RWPE1 (cell line): Measurements from ENCODE around the gene PLEKHJ1.

Experiments
- CTCF ChIA-PET: fragments of 350-600 bp; sonication (Branson Sonifier 250); formaldehyde crosslinking; extraction: SDS; loops from one replicate; lab custom pipeline; 2021; lab: Yijun Ruan, JAX
- POLR2A ChIA-PET: fragments of 400-600 bp; formaldehyde crosslinking; extraction: SDS; loops from one replicate; lab custom pipeline; 2020; ENCODE audit warnings: antibody characterized with exemption; ENCODE audit not compliant: low non-redundant PET; lab: Yijun Ruan, JAX
- DNase-seq: peaks from one replicate; pipeline ENCODE4 v3.0.0; 2012; ENCODE audit warnings: low spot score
- H3K27ac ChIP-seq: fragments of 450-650 bp; 2 replicates; pipeline ENCODE4 v1.5.1; 2017
- CTCF ChIP-seq: fragments of 450-650 bp; conservative IDR thresholded peaks from 2 replicates; pipeline ENCODE4 v1.5.1; 2017; ENCODE audit warnings: low read depth, mild to moderate bottlenecking

PLEKHJ1 gene

GRCh38 chr19:2186071-2186846, 49.9 kb downstream of the PLEKHJ1 start:
- CTCF ChIA-PET = interaction anchor here (0.6 to 0.7 kb wide), 2 partner anchors 28 to 1169 kb away, joined by 3 to 4 read pairs; no protein-coding TSS in a partner anchor
- POLR2A ChIA-PET = no interaction called here
- TF ChIP-seq CTCF = no peak

GRCh38 chr19:2185734-2186070, 50.4 kb downstream of the PLEKHJ1 start:
- CTCF ChIA-PET = interaction anchor here (0.6 kb wide), 1 partner anchor 27 kb away, joined by 3 read pairs; no protein-coding TSS in a partner anchor
- TF ChIP-seq CTCF = no peak
- peak overlapping the region; percentile 9; the same call in 1 of the 2 replicates for H3K27ac ChIP-seq
- POLR2A ChIA-PET = no interaction called here
- no peak for DNase-seq

More at GRCh38 chr19:2186071-2186846, 49.9 kb downstream of the PLEKHJ1 start:
- H3K27ac ChIP-seq = peak overlapping the region; percentile 9; the same call in 1 of the 2 replicates
- no peak for DNase-seq

GRCh38 chr19:2184422-2184975, 51.6 kb downstream of the PLEKHJ1 start:
- no peak overlapping the region for H3K27ac ChIP-seq
- no peak for DNase-seq
- POLR2A ChIA-PET = no interaction called here
- TF ChIP-seq CTCF = no peak
- CTCF ChIA-PET = no interaction called here
